GM18519 (cell line): ENCODE measurements around the gene HMG20A.
A peak's percentile ranks its signal among the peaks of the same experiment; 100 is the strongest.

Experiments used
- ATAC-seq: cut with Tn5 transposase; IDR thresholded peaks from one replicate; pipeline ENCODE4 v1.9.1; 2021; ENCODE audit warnings: mild to moderate bottlenecking, moderate library complexity; ENCODE audit not compliant: unreplicated experiment, low FRiP score

HMG20A gene

DNA sequence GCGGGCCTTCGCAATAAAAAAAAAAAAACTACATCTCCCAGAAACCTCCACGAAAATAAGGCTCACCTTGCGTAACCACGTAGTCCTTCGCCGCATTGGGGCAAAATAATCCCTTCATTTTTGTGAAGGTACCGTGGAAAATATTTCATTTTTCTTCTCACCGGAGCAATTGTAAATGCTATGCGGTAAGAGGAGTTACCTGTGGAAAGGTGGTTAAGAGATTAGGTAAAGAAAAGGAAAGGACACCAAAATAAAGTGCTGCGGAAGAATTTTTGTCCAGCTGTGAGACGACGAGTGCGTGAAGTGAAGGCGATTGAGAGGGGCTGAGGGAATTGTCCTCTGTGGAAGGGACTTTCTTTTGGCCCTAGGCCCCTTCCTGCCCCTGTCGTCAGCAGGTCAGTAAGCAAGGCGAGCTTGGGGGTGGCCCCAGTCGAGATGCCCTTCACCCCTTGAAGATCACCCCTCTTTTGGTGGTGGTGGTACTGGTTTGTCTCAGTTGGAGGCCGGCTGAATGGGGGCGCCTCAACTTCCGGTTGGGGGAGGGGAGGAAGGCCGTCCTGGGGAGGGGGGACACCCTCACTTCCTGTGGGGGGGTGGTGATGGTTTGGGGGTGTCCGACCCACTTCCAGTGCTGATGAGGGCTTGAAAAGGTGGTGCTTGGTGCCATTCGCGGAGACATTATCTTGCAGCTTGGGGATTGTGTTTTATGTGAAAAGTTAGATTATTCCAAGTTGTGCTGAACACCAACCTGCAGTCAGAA lies at the start of gene HMG20A:
Gene HMG20A, plus strand, starts transcription at position 279 of the 760 bp plus-strand sequence. CDS start 37,520 bp downstream, outside the sequence.
- peak; percentile 17 for ATAC-seq

DNA sequence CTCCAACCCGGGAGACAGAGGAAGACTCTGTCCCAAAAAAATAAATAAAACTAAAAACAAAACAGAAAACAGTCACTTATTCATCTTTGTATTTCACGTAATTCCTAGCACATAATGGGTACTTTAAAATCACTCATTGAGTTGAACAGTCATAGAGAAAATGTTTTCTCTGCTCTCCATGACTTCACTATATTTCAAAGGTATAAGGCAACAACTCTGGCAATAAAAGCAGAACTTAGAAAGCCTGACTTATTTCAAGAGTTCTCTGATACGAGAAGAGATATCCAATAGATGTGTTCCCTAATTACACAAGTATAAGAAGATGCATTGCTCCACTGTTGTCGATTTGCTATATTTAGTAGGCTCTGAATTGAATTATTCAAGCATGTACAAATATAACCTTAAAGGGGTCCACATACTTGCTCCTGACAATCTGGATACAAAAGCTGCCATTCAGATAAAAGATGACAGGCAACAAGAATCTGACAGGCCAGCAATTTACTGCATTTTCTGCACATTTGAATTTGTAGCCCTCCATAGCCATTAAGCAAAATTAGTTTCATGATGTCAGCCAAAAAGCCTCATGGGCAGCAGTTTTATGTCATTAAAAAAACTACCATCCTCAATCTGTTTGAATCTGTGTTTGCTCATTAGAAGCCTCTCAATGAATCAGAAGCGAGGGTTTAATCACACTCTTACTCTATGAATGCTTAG lies 48.7 kb upstream of the HMG20A start:
- ATAC-seq: no peak

GRCh38 chr15:77373441-77373840 lies 47.2 kb upstream of the HMG20A start:
- ATAC-seq: no peak

DNA sequence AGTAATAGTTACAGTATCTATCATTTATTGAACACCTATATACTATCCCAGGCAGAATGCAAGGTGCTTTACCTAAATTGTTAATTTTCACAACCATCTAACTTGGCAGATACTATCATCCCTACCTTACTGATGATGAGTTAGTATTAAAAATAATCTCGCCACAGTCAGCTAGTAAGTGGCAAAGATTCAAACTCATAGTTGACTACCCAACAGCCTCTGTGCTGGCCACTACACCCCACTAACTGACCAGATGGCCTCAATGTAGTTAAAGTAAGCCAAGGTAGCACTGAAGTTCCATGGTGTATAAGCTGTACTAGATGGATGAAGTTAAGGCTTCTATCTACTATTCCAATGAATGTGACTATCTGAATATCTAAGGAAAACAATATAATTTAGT lies 45.6 kb upstream of the HMG20A start:
- no peak for ATAC-seq

DNA sequence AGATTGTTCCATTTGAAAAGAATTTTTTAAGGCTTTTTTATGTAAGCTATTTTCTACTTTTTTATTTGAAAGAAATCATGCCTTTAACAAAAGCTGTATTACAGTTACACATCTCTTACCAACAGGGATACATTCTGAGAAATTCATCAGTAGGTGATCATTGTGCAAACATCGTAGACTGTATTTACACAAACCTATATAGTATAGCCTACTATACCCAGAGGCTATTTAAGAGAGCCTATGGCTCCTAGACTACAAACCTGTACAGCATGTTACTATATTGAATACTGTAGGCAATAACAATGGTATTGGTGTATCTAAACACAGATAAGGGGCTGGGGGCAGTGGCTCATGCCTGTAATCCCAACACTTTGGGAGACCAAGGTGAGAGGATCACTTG lies 43.9 kb upstream of the HMG20A start:
- no peak for ATAC-seq

GRCh38 chr15:77380033-77380432 lies 40.7 kb upstream of the HMG20A start:
- no peak for ATAC-seq

DNA sequence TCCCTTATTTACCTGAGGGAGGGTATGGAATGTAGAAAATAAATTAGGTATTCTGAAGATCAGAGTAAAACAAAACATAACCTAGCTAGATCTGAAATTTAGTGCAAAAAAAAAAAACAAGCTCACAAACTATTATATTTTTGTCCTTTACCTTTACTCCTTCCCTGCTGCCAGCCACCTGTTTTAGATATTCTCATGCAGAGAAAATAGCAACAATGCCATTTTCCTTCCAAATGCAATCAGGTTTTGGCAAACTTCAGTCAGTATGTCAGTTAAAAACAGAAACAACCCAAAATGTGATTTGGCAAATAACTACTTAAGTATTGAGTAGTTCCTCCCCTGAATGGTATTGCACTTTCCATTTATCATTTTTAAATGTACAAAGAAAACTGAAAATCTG lies 36.6 kb upstream of the HMG20A start:
- ATAC-seq: no peak

DNA sequence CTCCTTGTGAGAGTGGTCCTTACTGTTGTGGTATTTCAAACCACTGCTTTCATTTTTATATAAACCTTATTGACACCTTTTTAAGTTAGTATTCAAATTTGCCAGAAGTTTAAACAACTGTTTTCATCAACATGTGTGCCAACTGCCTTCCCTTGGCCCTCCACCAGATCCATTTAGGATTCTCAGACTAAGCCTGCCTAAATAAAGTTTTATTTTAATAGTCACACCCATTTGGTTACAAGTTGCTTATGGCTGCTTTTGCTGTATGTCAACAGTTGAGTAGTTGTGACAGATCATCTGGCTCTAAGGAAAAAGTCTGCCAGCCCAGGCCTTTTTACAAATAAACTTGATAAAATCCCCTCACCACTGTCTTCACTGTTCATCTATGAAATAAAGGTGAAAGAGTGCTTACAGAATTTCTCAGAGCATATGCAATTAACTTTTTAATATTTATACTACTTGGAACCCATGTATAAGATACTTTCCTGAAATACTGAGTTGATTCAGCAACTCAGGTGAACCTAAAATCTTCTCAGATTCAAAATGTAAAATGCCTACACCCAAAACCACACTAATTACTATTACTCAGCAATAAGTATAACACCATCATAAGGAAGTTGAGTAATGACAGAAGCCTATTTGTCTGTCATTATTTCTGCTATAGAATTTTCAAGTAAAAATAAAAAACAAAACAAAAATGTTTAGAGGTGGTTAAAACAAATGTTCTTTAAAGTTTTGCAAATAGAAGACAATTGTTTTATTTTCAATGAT lies 35.9 kb upstream of the HMG20A start:
- no peak for ATAC-seq

- ATAC-seq: no peak
These were observed 34.1 kb upstream of the HMG20A start for GRCh38 chr15:77386626-77387025.

GRCh38 chr15:77387365-77388105 lies 33.2 kb upstream of the HMG20A start:
- no peak for ATAC-seq

DNA sequence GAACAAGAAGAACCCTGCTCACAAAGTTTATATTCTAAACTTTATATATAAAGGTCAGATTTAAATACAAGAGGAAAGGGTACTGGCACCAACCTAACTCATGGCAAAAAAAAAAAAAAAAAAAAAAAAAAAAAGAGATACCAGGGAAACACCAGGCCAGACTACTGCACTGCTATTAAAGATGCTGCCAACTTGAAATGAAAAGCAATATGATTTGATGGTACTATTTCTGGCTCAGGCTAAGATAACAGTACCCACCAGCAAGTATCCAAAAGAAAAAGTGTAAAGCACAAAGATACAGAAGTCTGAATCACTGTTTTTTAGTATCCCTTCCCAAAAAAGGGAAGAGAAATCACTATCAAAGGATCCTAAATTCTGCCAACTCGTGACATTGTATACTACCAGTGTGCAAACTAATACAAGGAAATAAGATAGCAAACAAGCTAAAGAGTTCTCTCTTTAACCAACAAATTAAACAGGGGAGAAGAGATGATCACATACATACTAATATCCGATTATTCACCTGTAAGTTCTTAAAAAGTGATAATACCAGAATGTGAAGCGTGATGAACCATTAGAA lies 29.2 kb upstream of the HMG20A start:
- no peak for ATAC-seq

GRCh38 chr15:77392762-77393470 lies 27.8 kb upstream of the HMG20A start:
- no peak for ATAC-seq

DNA sequence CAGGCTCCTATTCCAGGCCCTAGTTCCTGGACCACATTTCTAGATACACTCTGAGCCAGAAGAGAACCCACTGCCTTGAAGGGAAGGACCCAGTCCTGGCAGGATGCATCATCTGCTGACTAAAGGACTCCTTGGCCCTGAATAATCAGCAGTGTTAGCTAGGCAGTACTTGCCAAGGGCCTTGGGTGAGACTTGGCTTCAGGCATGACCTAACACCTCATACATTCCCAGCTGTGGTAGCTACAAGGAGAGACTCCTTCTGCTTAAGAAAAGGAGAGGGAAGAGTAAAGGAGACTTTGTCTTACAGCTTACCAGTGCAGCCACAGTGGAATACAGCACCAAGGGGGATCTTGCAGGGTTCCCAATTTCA lies 27.2 kb upstream of the HMG20A start:
- ATAC-seq: no peak

DNA sequence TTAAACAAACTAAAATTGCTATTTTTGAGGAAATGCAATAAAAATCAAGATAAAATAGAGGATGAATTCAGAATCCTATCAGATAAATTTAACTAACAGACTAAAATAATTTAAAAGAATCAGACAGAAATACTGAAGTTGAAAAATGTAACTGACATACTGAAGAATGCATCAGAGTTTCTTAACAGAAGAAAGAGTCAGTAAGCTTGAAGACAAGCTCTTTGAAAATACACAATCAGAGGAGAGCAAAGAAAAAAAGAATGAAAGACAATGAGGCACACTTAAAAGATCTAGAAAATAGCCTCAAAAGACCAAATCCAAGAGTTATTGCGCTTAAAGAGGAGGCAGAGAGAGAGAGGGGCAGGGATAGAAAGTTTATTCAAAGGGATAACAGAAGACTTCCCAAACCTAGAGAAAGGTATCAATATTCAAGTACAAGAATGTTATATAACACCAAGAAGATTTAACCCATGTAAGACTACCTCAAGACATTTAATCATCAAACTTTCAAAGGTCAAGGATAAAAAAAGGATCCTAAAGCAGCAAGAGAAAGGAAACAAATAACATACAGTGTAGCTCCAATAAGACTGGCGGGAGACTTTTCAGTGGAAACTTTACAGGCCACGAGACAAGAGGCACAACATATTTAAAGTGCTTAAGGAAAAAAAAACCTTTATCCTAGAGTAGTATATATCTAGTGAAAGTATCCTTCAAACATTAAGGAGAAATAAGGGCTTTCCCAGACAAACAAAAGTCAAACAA lies 25.5 kb upstream of the HMG20A start:
- ATAC-seq: no peak

DNA sequence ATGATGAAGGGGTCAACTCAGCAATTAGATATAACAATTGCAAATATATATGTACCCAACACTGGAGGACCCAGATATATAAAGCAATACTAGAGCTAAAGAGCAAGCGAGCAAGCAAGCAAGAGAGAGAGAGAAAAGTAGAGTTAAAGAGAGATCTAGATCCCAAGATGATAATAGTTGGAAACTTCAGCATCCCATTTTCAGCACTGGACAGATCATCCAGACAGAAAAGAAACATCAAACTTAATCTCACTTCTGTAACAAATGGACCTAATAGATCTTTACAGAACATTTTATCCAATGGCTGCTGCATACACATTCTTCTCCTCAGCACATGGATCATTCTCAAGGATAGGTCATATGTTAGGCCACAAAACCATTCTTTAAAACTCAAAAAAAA lies 24.0 kb upstream of the HMG20A start:
- no peak for ATAC-seq

DNA sequence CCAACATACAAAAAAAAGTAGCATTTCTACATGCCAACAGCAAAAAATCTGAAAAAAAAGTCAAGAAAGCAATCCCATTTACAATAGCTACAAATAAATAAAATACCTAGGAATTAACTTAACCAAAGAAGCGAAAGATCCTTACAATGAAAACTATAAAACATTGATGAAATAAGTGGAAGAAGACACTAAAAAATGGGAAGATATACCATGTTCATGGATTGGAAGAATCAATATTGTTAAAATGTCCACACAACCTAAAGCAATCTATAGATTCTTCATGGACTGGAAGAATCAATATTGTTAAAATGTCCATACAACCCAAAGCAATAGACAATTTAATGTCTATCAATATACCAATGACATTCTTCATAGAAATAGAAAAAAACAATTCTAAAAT lies 21.8 kb upstream of the HMG20A start:
- no peak for ATAC-seq

DNA sequence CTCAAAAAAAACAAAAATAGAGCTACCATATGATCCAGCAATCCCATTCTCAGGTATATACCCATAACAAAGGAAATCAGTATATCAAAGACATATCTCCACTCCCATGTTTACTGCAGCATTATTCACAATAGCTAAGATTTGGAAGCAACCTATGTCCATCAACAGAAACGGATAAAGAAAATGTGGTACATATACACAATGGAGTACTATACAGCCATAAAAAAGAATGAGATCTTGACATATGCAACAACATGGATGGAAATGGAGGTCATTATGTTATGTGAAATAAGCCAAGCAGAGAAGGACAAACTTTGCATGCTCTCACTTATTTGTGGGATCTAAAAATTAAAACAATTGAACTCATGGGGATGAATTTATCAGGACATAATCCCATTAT lies 20.4 kb upstream of the HMG20A start:
- ATAC-seq: no peak

GRCh38 chr15:77402740-77403379 lies 17.8 kb upstream of the HMG20A start:
- no peak for ATAC-seq
